Measurements from ENCODE around the gene PXDC1.
"Not testable (repeated sequence)": the region's sequence is repeated elsewhere in the genome, so short reads cannot be mapped to it uniquely, and the experiment has no call there.

The PXDC1 gene

DNA sequence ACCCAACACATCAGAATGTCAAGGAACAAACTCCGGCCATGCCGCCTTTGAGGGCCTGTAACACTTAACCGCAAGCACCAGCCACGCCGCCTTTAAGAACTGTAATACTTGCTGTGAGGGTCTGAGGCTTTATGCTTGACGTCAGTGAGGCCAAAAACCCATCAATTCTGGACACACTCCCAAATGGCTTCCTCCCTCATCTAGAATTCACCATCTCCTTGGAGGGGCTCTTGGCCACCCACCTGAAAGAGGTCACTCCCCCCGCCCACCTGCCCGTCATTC, 10.4 kb upstream of the PXDC1 start:
- no peak for DNase-seq

DNA sequence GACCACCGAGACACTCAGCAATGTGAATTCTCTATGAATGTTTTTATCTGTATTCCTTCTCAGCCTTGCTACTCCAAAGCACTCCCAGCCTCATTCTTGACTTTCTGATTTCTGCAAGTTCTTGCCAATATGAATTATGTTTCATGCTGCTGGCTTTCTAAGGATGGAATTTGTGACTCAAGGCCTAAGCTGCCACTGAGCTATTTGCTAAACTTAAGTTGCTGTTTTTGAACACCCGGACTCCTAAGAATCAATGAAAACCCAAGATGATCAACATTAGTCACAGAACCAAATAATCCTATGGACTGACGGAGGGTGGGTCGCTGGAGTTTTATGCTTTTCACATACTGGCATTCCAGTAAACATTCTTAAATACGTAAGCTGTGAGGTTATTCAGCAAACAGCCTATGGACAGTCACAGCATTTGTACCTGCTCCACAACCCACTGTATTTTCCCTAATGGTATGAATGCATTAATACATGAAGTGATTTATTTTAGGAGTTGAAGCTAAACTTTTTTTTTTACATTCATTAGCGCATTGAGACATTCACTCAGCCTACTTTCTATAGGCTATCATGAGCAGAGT, 8.2 kb upstream of the PXDC1 start:
- no peak for DNase-seq

DNA sequence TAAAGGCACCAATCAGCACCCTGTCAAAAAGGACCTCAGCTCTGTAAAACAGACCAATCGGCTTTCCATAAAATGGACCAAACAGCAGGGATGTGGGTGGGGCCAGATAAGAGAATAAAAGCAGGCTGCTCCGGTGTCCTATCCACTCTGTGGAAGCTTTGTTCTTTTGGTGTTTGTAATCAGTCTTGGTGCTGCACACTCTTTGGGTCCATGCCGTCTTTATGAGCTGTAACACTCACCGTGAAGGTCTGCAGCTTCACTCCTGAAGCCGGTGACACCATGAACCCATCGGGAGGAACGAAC, 7.3 kb upstream of the PXDC1 start:
- no peak for DNase-seq

DNA sequence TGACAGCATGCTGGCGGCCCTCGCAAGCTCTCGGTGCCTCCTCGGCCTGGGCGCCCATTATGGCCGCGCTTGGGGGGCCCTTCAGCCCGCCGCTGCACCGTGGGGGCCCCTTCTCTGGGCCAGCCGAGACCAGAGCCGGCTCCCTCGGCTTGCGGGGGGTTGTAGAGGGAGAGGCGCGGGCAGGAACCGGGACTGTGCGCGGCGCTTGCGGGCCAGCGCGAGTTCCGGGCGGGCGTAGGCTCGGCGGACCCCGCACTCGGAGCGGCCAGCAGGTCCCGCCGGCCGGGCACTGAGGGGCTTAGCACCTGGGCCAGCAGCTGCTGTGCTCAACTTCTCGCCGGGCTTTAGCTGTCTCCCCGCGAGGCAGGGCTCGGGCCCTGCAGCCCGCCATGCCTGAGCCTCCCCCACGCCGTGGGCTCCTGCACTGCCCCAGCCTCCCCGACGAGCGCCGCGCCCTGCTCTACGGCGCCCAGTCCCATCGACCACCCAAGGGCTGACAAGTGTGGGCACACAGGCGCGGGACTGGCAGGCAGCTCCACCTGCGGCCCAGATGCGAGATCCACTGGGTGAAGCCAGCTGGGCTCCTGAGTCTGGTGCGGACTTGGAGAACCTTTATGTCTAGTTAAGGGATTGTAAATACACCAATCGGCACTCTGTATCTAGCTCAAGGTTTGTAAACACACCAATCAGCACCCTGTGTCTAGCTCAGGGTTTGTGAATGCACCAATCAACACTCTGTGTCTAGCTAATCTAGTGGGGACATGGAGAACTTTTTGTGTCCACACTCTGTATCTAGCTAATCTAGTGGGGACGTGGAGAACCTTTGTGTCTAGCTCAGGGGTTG, 6.7 kb upstream of the PXDC1 start:
- not testable (repeated sequence) for DNase-seq

DNA sequence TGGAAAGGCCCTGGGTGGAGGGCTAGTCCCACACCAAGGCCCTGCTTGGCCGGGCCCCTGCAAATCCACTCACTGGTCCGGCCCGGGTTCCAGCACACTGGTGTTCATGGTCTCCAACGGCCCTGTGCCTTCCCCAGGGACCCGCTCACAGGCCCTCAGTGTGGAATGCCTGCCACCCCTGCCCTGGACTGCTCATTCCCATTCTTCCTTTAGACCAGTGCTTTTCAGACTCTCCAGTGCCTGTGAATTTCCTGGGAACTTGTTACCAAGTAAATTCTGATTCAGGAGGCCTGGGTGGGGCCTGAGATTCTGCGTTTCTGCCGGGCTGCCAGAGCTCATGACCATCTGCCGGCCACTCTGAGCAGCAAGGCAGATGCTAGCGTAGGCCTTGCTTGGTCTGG, 5.7 kb upstream of the PXDC1 start:
- no peak for DNase-seq

DNA sequence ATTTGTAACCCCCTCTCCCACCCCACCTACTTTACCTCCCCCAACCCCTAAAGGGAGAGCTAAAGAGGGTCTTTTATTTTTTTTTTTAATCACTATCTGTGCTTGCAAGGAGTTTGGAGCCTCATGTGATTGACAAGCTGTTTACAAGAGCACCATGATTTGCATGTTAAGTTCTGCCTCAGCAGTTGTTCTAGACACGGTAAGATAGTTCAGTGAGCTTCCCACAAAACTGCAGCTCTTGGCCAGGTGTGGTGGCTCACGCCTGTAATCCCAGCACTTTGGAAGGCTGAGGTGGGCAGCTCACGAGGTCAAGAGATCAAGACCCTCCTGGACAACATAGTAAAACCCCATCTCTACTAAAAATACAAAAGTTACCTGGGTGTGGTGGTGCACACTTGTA, 5.0 kb upstream of the PXDC1 start:
- DNase-seq: no peak

DNA sequence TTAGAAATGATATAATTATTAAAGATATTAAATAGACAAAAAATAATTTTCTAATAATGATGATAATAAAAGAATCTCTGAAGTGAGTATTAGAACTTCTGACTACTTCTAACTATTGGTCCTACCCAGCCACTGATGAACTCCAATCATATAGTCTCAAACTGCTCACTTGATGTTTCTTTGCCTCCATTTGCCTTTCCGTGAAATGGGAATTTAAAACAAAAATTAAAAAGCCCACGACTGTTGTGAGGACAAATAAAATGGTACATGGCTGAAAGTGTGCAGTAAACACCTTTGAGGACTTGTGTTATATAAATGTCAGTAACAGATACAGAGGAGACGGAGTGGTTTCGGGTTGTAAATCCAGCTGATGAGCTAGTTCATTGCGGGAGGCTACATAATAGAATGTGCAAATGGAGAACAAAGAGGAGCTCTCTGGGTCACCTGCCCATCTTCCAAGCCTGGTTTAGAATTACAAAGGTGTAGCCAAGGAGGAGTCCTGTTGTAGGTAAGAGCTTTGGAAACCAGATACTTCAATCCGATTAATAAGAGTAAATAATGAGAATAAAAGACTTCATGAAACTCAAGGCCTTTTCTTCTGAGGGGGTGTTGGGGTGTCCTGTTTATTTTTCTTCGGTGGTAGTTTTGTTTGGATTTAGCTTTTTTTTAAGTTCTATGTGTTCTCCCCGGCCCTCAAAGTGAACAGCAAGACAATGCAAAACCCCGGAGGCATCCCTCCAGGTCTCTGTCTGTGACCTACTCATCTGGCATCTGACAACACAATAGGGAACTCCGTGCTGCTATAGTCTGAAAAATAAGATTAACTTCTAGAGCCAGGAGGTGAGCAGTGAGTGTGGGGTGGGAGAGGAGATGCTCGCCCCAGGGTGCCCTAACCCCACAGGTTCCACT, 4.4 kb upstream of the PXDC1 start:
- DNase-seq: no peak

DNA sequence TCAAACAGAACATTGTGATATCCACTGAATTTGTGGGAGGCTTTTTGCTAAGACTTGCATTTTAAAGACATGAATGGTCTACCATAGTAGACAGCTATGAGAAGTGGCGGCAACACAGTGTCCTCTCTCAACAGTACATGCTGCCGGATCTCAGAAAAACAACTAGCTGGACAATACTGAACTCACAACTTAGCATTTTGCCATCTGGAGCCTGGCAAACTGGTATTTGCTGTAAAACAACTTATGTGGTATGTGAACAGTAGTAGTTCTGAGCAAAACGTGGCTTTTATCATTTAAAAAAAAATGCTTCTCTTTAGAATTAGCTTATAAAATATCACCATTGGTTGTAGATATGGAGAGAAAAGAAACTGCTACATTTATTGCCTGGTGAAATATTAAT, 3.3 kb upstream of the PXDC1 start:
- no peak for DNase-seq

DNA sequence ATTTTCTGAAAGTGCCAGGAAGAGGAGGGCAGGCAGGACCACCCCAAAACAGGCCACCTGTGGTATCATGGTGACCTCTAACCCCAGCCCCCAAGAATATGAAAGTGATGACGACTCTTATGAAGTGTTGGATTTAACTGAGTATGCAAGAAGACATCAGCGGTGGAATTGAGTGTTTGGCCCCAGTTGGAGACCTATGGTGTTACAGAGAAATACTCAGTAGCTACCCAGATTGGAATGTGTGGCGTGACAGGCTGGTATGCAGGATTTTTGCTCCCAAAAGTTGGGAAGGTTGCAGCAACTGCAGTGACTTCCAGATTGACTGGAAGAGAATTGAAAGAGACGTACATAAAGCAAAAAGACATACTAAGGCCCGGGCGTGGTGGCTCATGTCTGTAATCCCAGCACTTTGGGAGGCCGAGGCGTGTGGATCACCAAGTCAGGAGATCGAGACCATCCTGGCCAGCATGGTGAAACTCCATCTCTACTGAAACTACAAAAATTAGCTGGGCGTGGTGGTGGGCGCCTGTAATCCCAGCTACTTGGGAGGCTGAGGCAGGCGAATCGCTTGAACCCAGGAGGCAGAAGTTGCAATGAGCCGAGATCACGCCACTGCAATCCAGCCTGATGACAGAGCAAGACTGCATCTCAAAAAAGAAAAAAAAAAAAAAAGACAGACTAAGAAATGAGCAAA, 2.7 kb upstream of the PXDC1 start:
- not testable (repeated sequence) for DNase-seq

DNA sequence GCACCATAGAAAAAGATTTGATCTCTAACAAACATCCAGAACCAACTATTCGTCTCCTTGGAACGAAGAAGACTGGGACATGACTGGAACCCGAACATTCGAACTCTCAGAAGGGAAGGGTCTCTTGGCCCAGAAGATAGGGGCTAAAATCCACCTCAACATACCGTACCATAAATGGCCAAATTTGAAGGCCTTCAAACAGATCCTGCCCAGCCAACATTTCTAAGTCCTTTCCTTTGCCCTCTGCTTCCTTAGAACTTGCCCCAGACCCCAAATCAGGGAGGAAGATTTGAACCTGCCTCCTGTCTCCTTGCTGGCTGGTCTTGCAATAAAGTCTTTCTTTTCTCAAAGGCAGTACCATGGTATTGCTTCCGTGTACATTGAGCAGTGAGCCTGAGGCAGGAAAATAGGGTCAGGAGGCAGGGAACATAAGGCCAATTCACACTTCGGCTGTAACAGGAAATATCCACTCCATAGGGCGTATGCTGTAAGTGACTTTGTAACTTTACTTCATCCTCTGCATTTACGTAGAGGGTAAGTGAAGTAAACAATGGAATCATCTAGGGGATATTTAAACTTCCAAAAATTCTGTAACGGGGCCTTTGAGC, 1.8 kb upstream of the PXDC1 start:
- no peak for DNase-seq

DNA sequence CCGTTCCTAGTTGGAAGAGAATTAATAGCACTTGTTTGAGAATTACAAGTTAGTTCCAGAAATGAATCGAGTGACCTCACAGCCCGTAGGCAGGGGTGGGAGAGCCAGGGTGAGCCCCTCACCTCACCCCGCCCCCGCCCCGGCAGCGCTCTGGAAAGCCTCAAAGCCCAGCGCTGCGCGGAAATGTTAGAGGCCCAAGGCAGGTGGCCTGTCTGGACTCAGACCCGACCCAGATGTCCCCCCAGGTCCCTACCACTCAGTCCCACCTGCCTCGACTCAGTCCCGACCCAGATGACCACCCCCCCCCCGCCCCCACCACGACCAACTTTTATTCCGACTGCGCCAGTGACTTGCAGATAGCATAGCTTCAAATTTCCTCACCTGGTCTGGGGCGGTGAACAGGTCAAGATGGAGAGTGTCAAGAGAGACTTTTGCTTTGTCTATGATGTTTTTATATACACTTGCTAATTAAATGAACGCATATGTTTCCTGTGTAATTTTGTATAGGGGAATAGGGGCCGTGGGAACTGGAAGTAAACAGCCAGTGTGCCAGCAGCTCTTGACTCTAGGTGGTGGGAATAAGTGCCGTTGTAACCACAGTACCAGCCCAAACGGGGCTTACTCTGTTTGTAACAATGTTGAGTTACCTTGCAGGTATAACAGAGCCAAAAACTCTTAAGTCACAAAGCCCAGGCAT, 1.2 kb upstream of the PXDC1 start:
- DNase-seq: no peak

DNA sequence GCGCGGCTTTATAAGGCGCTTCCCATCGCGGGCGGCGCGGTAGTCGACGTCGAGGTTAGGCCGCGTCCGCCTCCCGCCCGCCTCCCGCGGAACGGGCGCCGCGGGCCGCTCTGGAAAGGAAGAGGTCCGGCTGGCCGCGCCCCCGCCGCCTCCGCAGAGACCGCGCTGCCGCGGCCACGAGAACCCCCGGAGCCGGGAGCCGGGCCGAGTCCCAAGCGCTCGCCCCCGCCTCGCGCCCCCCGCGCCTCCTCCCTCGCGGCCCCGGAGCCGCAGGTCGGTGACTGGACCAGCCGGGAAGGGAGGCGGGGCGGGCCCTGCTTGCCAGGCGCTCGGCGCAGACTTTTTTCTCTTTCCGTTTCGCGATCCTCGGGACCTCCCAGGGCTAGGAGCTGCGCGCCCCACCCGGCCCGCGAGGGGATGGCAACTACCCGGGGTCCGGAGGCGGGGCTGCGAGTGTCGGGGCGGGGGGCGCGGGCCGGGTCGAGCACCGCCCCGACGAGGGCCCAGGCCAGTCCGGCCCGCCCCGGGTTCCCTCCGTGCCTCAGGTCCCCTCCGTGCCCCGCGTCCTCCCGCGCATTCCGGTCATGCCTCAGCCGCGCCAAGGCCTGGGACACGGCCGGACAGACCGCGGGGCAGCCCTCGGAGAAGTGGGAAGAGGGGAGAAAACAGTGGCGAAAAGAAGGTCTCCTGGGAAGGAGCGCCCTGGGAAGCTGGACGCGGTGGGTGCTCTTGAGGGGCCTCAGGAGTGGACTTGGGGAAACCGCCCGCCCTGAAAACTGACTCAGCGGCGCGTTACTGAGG, 417 bp upstream of the PXDC1 start:
- DNase-seq: no peak

DNA sequence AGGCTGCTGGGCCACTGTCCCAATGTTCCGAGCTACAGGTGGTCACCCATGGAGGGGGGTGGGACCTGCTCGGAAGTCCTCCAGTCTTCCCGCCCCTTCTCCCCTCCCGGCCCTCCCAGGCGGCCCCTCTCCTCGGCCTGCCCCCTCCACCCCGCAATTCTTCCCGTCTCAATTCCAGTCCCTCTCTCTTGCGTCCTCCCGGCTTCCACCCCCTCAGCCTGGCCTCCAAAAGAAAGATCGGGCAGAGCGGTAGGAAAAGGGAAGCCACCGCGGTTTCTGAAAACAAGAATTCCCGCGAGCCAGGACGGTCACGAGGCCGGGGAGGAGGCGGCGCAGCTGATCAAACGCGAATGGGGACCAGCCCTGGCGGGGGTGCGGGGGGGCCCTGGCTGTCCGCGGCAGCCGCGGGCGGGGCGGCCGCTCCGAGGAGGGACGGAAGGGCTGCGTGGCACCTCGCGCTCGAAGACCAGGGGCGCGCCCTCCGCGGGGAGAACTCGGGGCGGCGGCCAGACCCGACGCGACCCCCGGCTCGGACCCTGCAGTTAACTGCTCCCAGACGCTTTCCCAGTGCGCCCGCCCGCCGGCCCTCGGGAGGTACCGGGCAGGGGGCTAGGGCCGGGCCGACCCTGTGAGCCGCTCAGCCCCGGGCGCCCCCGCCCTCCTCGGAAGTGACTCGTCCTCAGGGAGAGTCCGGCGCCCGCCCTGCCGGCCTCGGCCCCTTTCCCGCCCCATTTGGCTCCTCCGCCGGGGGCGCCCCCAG, 1.0 kb downstream of the PXDC1 start:
- DNase-seq: no peak

DNA sequence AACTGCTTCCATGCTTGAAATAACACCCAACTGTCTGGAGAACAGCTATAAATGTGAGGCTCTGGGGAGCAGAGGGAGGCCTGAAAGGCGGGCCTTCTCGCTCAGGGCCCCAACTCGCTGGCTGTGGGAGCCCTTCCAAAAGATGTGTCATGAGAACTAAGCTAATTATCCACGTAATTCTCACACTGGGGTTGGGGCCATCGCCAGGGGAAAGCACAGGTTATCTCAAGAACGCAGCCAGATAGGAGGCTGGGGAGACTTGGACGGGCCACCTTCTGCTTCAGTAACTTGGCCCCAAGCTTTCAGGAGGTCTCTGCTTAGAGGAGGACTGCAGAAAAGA, 1.6 kb downstream of the PXDC1 start:
- no peak for DNase-seq

DNA sequence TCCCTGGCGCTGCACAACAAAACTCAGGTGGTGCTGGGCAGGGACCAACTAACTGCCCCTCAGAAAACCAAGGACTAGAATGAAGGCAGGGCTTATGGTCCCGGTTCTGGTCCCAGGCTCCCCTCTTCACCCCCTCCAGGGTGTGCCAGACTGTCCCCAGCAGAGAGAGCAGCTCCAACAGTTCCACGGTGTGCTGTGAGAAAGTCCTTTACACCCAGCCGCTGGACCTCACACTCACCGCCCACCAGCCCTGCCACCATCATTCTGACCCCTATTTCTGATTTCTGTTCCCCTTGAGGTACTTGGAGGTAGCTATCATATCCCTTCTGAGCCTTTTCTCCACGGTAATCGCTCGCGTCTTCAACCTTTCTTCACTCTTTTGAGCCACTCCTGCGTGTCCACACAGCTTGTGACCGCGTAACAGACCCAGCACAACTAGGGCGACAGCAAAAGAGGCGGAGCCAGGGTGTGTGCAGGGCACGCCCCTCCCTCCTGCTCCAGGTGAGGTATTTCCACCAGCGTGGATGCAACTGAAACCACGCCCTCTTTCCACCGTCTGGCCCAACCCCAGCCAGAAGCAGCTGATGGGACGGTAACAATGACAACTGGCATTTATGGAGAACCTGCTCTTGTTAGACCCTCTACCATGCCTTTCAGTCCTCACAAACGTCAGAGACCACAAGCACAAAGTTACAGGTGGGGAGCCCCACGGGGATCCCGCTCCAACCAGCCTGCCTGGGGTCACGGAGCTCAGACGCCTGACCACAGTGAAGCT, 2.3 kb downstream of the PXDC1 start:
- no peak for DNase-seq

DNA sequence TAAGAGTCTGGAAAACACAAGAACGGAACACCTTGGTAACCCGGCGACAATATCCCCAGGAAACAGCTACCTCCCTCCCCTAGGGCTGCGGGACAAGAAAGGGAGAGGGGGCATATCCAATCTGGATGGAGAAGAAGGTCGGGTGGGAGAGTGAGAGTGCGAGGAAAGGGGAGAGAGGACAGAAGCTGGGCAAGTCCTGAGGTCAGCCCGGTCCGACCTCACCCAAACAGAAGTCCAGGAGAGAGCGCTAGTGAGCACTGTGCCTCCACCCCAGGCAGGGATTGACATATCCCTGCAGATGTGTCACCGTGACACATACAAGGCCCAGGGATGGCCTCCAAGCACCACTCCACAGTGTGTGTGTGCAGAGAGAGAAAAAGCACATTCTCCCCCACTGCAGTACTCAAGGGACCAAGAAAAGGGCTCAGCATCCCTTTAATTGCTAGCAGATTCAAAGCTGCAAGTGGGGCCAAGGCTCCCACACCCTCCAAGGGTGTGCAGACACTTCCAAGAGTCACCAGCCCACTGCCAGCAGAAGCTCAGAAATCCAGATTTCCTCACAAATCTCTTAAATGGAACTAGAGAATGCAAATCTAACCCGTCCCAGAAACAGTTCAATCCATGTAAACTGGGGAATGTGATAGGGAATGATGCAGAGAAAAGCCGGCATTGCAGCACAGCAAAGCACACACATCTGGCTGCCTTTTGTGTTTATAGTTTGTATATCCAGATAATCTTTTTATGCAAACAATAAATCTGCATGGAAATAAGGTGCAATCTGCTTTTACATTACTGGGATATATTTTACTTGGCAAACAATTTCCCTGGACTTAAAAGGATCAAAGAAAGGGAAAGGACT, 3.1 kb downstream of the PXDC1 start:
- no peak for DNase-seq

DNA sequence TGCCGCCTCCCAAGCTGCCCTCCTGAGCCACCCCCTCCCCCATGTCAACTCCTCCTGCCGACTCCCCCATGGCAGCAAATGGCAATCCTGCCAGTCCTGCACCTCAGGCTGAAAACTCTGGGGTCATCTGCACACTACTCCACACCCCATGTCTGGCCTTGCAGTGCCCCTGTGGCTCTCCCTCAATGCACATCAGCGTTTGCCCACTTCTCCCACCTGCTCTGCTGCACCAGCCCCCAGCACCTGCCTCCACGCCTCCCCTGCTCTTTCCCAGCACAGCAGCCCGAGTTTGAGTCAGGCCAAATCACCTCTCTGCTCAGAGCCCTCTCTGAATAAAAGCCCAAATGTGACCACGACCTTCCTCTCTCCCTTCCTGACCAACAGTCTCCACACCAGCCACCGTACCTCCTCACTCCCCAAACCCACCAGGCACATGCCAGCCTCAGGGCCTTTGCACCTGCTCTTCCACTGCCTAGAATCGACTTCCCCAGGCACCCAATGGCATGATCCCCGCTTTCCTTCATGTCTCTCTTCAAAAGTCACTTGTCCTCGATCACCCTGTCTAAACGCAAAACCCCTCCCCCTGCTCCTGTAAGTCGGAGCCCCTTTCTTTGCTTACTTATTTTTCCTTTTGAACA, 4.3 kb downstream of the PXDC1 start:
- DNase-seq: no peak

DNA sequence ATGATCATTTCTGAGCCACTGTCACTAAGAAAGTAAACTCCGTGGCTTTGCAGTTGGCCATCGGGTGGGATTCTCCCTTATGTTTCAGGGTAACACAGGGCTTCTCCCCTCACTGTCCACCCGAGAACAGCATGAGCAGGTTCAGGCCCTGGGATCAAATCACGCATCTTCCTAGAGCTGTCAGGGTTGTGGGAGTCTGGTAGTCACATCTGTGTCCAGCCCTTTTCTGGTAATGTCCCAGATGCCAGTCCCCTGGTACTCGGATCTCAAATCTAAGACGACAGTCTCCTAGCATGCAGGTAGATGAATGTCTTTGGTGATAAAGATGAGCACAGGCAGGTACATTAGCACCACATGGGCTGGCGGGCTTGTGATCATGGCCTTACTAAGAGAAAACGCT, 4.8 kb downstream of the PXDC1 start:
- no peak for DNase-seq
